Activated CD8-positive, alpha-beta memory T cell treated with anti-CD3 and anti-CD28 coated beads for 4 hours (primary cell): ENCODE measurements around the gene NCKAP5.

Experiments
- DNase-seq, 2 donors: peaks; one replicate each; pipeline ENCODE4 v3.0.0-alpha.2; 2020; ENCODE audit warnings: low read depth in 2 of 2

NCKAP5 gene

DNA sequence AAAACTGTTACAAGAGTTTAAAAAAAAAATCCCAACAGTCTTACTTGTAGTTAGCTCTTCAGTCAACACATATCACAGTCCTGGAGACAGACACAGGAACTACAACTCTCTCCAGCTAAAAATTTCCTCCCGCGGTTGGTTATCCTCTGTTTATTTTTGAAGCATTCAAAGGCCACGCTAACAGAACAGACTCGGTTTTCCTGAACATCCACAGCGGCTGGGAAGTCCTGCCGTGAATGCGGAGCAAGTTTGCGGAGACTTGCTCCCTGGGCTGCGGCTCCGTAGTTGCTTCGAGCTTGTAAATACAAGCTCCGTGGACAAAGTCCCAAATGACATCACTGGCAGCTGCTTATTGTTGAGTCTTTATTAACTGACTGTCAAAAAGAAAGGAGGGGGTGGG is at the start of gene NCKAP5:
NCKAP5 (minus strand) TSS at position 292 of the 400 bp plus-strand sequence. CDS start 50,937 bp downstream, outside the sequence.
- DNase-seq, result no peak

DNA sequence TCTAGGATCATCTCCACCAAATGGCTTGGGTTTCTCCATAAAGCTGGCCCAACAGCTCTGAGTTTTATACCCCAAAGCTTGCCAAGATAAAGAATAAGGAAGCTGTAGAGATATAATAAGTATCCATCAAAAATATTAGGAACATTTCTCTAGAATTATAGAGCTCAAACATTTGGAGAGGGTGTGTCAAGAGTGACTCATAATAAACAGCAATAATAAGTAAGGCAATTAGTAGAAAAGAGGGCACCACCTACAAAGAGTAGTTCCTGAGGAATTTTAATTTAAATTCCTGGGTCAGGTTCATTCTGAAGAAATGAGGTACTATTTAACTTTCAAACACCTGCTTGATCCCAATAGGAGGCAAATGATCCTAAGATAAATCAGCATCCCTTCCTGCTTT is 41.4 kb upstream of the NCKAP5 start:
- no peak for DNase-seq

DNA sequence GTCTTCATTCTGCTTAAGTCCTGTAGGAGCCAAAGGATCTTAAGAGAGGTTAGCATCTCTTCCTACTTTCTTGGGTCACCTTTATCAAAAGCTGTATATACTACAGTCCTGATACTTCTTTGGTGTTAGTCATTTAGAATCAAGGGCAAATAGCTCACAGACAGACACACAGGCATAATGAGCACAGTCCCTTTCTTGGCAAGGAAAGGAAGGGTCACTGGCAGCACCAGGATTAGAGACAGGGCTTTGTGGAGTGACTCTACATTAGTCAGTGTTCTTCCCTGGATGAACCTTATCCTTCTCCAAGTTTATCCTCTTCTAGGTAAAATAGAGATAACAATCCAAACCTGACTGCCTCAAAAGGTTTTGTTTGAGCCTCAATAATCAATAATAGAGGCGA is 40.0 kb upstream of the NCKAP5 start:
- no peak for DNase-seq

DNA sequence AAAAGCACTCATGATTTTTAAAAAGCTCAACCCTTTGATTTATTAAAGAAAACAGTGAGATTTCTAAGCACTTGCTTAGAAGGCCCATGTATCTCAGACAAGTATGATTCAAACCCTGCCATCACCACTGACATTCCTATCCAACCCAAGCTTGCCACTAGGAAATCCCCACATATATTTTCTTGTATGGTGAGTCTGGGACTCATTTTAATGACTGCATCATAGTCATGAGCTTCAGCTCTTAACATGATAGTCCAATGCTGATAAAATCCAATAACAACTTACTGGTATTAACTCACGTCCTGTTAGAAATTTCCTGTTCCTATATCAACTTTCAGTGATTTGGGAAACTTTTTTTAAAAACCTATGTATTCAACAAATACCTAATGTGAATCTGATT is 39.4 kb upstream of the NCKAP5 start:
- no peak for DNase-seq

DNA sequence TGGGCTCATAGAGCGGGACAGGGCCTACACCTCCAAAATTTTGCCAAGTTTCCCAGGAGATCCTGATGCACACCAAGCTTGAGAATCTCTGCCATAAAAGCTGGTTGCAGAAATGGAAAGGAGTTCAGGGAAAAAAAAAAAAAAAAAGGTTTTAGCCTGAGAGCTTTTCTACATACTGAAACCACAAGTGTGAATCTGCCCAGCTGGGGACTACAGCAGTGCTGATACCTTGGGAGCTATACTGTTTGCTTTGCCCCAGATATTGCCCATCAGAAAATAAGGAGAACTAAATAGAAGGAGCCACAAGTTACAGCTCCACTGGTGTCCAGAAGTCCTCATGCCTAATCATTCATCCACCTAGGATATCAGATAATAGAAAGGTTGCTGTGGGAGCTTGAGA is 38.4 kb upstream of the NCKAP5 start:
- no peak for DNase-seq

DNA sequence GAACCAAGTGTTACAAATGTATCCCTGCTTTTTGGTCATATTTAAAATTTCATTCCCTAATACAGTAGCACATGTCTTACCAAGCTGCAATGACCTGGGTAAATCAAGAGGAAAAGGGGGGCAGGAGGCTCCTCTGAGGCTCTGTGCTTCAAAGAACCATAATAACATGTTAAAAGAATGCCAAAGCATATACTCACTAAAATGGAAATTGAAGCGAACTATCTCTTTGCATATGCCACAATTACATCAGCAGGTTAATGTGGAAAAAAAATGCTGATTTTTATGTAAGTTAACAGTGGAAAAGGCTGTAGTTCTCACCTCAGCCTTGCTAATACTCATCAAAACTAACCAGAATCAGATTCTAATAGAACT is 37.5 kb upstream of the NCKAP5 start:
- no peak for DNase-seq

DNA sequence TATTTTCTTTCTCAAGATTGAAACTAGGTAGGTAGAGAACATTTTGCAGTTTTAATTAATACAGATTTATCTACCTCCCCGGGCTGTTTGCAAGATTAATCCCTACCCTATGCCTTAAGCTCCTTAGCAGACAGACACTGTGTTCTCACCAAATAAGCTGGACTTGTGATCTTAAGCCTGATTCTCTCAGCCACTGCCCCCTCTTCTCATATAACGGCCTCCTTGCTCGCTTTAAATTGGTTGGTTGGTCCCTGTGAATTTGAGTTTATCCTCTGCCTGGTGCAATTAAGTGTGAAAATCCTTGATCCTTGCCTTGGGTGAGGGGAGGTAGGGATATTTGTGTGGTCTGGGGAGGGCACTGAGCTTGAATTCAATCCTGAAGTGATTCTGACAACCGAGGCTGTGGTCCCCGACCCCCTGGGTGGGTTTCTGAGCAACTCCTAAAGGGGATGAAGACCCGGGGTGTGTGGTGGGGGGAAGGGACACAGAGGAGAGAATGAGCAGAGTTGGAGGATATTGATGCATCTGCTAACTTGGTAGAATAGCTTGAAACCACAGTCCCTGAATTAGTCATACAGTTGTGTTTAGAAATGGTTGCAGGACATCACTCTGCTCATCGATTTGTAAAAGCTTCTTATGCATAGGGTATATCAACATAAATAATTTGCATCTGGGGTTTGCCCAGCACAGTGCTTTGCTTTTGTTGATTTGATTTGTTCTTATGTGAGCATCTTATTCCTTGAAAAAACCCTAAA is 36.9 kb upstream of the NCKAP5 start:
- no peak for DNase-seq

DNA sequence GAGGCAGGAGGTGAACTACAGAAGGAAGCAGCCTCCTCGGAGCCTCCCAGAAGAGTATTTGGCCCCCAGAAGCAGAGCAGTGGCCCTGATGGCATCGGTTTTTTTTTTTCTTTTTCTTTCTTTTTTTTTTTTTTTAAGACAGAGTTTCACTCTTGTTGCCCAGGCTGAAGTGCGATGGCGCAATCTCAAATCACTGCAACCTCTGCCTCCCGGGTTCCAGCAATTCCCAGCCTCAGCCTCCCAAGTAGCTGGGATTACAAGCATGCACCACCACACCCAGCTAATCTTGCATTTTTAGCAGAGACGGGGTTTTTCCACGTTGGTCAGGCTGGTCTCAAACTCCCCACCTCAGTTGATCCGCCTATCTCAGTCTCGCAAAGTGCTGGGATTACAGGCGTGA is 34.8 kb upstream of the NCKAP5 start:
- DNase-seq, result no peak

DNA sequence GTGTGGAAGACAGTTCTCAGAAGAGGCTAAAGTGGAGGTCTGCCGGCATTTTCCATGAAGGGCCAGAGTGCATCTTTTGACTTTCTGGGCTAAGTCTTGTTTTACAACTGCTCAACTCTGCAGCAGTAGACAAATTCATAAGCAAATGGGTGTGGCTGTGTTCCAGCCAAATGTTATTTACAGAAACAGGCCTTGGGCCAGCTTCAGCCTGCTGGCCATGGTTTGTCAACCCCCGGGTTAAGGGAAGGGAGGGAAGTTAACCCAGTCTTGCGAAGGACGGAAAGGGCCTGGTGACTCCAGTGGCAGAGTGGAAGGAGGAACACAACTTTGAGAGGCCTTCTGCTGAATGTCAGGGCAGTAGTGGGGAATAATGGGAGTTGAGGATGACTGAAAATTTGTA is 34.3 kb upstream of the NCKAP5 start:
- DNase-seq, result no peak

DNA sequence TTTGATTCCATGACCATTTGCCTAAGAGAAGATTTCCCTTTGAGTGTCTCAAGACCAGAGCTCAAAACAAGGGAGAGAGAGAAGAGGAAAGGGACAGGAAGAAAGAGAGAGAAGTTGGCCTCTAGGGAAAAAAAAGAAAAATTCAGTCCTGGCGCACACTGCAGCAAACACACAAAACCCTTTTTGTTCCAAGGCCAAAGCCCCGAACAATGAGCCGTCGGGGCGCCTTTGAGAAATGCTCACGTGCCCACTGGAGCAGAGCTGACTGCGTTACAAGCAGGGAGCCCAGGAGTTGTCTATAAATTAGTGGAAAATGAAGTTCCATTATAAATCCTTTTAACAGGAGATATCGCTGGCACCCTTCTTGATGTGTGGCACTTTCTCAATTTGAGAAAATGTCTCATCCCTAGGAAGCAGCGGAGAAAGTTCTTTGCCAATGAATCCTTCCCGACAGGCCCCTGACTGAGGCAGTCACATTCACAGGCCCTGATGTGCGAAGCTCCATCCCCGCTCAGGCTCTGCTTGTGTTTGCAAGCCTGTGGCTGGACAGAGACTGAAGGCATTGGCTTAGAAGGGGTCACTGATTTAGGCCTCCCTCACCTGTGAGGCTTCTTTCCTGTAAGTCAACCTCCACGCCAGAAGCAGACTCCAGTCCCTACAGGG is 32.1 kb upstream of the NCKAP5 start:
- no peak for DNase-seq

DNA sequence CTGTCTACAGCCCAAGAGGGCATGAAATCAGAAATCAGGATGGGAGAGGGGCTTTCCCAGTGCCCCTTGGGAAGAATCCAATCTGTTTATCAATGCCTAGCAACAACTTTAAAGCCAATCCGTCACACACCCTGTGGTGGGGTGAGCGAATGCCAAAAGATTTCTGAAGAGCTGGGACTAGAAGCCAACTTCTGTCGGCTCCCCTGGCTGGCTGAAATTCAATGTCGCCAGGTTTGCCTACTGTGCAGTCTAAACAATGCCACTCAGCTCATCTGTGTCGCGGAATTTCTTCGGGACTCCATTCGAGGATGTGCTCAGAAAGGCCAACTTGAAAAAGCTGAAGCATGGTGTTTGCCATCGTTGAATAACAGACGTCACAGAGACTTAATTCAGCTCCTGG is 31.5 kb upstream of the NCKAP5 start:
- no peak for DNase-seq

DNA sequence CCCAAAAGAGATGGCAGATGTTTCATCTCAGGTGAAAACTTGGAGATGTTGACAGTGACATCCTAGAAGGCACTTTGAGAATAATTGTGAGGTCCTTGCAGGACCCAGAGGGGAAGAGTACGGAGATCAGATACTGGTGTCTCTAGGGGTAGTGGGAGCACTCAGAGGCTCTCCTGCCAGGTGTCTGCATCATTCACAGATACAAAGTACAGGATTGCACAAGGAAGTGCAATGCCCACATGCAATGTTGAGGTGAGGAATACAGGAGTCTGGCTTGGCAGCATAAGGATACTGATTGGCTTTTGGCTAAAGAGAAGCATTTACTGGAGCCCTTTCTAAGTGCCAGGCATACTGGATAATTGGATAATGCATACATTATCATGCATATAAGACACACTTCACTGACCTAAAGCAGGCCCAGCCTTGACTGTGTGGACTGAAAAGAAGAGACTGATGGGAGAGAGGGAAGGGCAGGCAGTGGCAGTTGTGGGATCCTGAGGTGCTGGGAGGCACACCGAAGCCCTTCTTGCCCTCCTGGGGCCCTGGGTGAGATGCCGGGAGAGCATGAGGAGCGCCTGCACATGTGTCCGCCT is 31.0 kb upstream of the NCKAP5 start:
- no peak for DNase-seq

DNA sequence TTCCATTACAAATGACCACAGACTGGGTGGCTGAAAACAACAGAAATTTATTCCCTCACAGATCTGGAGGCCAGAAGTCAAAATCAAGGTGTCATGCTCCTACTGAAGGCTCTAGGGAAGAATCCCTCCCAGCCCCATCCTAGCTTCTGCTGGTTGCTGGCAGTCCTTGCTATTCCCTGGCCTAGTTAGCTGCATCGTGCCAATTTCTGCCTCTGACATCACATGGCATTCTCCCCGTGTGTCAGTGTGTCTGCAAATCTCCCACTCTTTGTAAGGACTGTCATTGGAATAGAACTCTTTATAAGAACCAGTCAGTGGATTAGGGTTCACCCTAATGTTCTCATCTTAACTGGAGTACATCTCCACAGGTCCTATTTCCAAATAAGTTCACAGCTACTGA is 30.5 kb upstream of the NCKAP5 start:
- DNase-seq, result no peak

DNA sequence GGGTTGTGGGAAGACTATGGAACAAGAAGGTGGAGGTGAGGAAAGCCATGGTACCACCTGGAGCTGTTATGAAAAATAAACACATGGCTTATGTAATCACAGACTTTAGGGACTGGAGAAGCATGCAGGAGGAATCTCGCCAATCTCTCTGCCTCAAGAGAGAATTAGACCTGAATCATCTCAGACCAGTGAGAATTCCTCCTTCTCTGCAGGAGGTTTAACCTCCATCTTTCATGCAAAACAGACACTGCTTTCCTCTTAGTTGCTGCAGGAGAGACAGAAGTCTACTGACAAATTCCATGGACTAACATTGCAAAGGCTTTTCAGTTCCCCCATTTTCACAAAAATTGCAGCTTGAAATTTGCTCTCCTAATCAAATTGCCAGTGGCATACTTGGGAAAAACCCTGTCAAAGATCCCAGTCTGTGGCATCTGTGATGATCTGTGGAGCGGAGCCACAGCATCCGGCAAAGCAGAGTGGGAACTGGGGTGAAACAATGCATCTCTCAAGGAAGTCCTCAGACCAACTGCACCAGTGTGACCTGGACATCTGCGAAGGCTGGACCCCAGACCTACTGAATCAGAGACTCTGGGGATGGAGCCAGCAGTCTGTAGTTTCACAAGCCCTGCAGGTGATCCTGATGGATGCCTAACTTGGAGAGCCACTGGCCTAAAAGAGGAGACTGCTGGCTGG is 28.6 kb upstream of the NCKAP5 start:
- no peak for DNase-seq

DNA sequence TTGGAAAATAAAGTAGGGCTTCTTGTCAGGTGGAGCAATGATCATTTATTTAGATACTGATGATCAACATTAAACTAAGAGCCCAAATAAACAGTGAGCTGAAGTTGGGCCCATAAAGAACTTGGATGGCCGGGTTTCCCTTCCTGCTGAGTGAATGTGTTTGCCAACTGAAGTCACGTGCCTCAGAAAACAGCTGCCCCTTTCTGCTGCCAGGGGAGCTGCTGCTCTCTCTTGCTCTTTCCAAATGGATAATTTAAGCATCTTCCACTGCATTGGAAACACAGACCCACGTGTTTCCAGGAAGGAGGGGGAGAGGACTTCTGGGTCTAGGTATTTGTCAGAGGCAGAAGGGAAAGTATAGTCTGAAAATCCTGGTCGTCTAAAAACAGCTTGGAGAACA is 22.9 kb upstream of the NCKAP5 start:
- no peak for DNase-seq

DNA sequence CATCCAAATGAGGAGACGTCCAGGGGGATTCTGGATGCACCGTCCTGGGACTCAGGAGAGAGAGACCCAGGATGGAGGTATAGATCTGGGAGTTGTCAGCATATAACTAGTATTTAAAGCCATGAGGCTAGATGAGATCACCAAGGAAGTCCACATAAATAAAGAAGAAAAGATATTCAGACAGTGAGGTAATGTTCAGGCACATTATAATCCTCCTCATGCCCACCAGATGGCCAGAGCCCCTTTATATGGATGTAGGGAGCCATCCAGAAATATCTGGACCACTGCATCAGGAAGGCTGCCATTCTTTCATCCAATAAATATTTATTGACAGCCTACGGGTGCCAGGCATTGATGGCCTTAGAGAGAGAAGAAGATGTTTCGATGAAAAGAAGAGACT is 21.2 kb upstream of the NCKAP5 start:
- no peak for DNase-seq

DNA sequence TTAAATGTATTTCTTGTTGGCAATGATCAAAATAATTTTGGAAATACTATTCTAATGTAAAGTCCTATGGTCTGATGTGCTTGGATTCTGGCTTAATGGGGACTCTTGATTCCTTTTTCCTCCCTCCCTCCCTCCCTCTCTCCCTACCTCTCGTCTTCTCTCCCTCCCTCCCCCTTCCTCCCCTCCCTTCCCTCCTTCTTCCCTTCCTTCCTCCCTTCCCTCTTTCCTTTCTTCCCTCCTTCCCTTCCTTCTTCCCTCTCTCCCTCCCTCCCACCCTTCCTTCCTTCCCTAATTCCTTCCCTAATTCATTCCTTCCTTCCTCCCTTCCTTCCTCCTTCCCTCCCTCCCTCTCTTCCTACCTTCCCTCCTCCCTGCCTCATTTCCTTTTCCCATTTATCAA is 19.9 kb upstream of the NCKAP5 start:
- no peak for DNase-seq

DNA sequence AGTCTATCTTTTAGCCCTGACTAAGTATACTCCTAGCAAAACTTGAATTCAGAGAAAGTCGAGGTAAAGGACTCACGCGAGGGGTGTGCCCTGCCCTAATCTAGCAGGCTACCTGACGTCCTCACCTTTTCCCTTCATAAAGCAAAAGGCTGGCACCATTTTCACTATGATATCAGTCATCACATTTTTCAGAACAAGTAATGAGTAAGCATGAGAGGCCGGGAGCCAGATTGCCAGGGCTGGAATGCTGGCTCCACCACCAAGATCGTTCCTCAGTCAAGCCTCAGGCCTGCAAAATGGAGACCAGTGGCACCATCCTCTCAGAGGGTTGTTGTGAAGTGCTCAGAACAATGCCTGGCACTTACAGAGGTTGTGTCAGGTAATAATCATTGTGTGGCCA is 18.7 kb upstream of the NCKAP5 start:
- no peak for DNase-seq

DNA sequence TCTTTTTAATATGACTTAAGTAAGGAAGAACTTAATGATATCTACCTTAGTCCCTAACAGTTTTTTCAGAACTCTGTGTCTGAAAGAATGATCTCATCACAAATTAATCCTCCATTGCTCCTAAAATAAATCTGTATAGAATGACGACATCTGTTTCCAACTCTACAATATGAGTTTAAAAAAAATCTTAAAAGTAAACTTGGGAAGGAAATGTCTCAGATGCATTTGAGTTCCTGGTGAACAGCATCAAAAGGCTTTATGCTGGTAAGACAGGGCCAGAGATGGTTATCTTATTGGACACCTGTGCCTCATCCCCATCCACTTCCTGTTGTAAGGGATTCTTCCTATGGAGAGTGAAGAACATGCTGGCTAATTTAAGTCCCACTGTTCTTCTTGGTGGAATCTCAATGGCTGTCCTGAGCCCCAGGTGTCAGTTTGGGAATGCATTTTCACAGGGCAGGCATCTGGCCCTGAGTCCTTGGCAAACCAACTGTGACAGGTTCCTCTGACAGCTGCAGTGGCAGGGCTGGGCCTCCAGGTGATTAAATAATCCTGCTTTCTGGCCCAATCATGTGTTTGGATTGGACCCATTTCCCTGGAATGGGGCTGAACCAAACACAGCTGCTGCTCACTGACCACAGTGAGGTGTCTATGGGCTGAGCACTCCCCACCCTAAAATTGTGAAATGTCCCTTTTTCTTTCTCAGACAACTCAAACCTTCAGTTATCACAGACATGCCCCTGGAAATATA is 12.9 kb upstream of the NCKAP5 start:
- no peak for DNase-seq

DNA sequence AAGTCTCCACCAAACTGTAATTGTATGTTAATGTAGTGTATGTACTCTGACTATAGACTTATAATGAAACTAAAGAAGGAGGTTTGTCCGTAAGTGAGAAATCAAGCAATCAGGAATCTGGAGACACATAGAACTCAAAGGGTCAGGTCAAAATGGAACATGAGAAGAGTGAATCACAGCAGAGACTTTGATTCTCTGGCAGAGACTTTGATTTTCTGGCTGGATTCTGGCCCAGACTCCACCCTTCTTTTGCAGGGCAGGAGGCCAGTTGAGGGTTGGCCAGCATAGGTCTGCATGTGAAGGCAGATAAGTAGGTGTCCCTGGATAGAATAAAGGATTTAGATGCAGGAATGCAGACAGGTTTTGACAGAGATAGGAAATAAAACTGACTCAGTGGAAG is 11.0 kb upstream of the NCKAP5 start:
- no peak for DNase-seq

DNA sequence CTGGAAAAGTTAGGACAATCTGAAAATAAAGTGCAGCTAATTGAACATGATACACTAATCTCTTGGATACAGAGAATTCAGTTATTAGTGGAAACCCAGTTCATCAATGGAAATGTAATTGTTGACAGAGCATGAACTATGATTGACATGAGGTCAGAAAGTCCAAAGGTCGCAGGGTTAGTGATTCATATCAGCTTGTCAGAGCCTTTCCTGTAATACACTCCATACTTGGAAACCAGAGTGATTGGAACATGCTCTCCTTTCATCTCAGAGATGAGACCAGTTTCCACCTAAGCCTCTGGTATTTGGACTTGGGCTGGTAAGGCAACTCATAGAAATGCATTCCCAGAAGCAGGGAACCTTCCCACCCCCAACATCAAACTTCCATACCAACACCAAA is 8.5 kb upstream of the NCKAP5 start:
- DNase-seq, result no peak

DNA sequence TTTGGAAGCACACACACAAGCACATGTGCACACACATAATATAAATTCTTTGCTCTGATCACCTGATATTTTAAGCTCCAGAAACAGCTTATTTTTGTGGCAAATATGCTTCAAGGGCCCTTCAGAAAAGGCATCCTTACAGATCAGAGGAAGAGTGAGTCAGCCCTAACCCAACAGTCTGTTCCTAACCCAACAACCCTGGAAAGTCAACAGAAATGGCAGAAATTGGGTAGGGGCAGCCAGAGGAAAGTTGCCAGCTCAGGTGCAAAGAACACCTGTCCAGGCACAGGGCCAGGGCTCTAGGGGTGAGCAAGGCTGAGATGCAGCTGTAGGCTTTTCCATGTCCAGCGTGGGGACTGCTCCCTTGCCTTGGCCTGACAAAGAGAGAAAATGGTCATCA is 6.4 kb upstream of the NCKAP5 start:
- no peak for DNase-seq
